K562 (cell line): ENCODE data around the gene NUDT2. TPM values are rescaled to one million over a fixed set of nuclear protein-coding genes. Genes with fewer than 3 reads are reported as not detected.

Experiments used
- BRD4 ChIP-seq: fragments of 200-600 bp; sonication (generic); IDR thresholded peaks from 2 replicates; pipeline ENCODE4 v1.6.1; 2017; ENCODE audit warnings: inconsistent platforms
- CREM ChIP-seq: IDR thresholded peaks from 2 replicates; pipeline ENCODE4 v1.6.1; 2014; ENCODE audit warnings: antibody characterized with exemption, low read depth
- FOXP4 ChIP-seq: sonication (generic); formaldehyde crosslinking; IDR thresholded peaks from 2 replicates; pipeline ENCODE4 v1.8.0; 2022; ENCODE audit warnings: mild to moderate bottlenecking, missing genetic modification reagents, borderline replicate concordance
- GABPA ChIP-seq: fragments of 200-800 bp; sonication (Bioruptor generic); conservative IDR thresholded peaks from 2 replicates; pipeline ENCODE4 v1.6.1; 2016; ENCODE audit warnings: low read depth, missing genetic modification characterization, missing compliant biosample characterization
- HDAC1 ChIP-seq, 2 experiments: fragments of 450-650 bp; IDR thresholded peaks; 2 replicates each; pipeline ENCODE4 v1.6.1; 2016 to 2017; ENCODE audit warnings: inconsistent platforms in 1 of 2, mild to moderate bottlenecking in 1 of 2, moderate library complexity in 1 of 2
- HDAC2 ChIP-seq: fragments of 450-650 bp; IDR thresholded peaks from 2 replicates; pipeline ENCODE4 v1.6.1; 2016; ENCODE audit warnings: mild to moderate bottlenecking
- HDGF ChIP-seq: fragments of 450-650 bp; IDR thresholded peaks from 2 replicates; pipeline ENCODE4 v1.6.1; 2016
- POLR2G ChIP-seq: fragments of 200-400 bp; formaldehyde crosslinking; IDR thresholded peaks from 2 replicates; pipeline ENCODE4 v1.6.1; 2017; ENCODE audit warnings: low read depth, mild to moderate bottlenecking, antibody characterized with exemption, low read length, moderate library complexity
- SAFB ChIP-seq: fragments of 200-400 bp; formaldehyde crosslinking; IDR thresholded peaks from 2 replicates; pipeline ENCODE4 v1.6.1; 2017; ENCODE audit warnings: low read depth, low read length, borderline replicate concordance
- SMARCC2 ChIP-seq: fragments of 450-650 bp; IDR thresholded peaks from 2 replicates; pipeline ENCODE4 v1.6.1; 2017; ENCODE audit warnings: antibody characterized with exemption, moderate library complexity, mild to moderate bottlenecking, low read depth
- SRSF1 ChIP-seq: fragments of 200-400 bp; formaldehyde crosslinking; IDR thresholded peaks from 2 replicates; pipeline ENCODE4 v1.6.1; 2017; ENCODE audit warnings: mild to moderate bottlenecking, low read depth, low read length, moderate library complexity
- STAT5A ChIP-seq: IDR thresholded peaks from 2 replicates; pipeline ENCODE4 v1.6.1; 2012; ENCODE audit warnings: low read length, inconsistent platforms, borderline replicate concordance
- TAF7 ChIP-seq: fragments of 450-650 bp; IDR thresholded peaks from 2 replicates; pipeline ENCODE4 v1.6.1; 2016; ENCODE audit warnings: missing genetic modification characterization, missing compliant biosample characterization
- ZBTB12 ChIP-seq: fragments of 250-450 bp; sonication (Bioruptor Pico); IDR thresholded peaks from 2 replicates; pipeline ENCODE4 v1.4.0; 2020
- ZBTB26 ChIP-seq: fragments of 450-650 bp; formaldehyde crosslinking; IDR thresholded peaks from 2 replicates; pipeline ENCODE4 v1.4.0; 2022; ENCODE audit warnings: missing genetic modification characterization
- polyA plus RNA-seq, 8 experiments: library from polyadenylated mRNA; depleted of rRNA in 4 of 8; stranded (reverse) in 5 of 8; unstranded in 3 of 8; fragments of >200 nt; fragmentation: Nextera tagmentation in 2 of 8; fragmentation: Illumina TruSeq in 1 of 8; extraction: Ambion mirVana in 2 of 8; extraction: Trizol in 1 of 8; gene quantifications; 2 replicates each; pipeline versions ENCODE4 v1.2.1 to v1.2.3, GENCODE V29; 2011 to 2014; ENCODE audit warnings: inconsistent platforms in 1 of 8, missing spikeins in 1 of 8
- total RNA-seq, 7 experiments: library from RNA; depleted of rRNA in 6 of 7; stranded (reverse); fragments of >200 nt in 6 of 7; fragmentation: Illumina TruSeq in 2 of 7; extraction: Trizol in 2 of 7; gene quantifications; 2 replicates each; pipeline versions ENCODE4 v1.2.1 to v1.2.3, GENCODE V29; 2011 to 2021; ENCODE audit warnings: low replicate concordance in 1 of 7

Gene NUDT2
- total and polyA plus RNA-seq, 9 of the 15 experiments (the other 6 are each of a cell fraction or from before 2014, with no cell fraction given): 11.5 to 28.1 (median 19.0) TPM

- TF ChIP-seq SAFB: peak; percentile 79
- no peak for TF ChIP-seq SMARCC2
- TF ChIP-seq TAF7 (tag): peak; percentile 43; the same call in 1 of the 2 replicates
- peak; percentile 74; the same call in 1 of the 2 replicates for TF ChIP-seq HDAC2
- TF ChIP-seq HDAC1 (IDR thresholded peaks at IDR 0.05): peak in 1 of 2 experiments; percentile 98; a peak in 2 of 4 replicates
- TF ChIP-seq BRD4: no peak
- TF ChIP-seq SRSF1: no peak
- TF ChIP-seq FOXP4 (CRISPR knock-in tag): peak; percentile 76; the same call in 1 of the 2 replicates
- TF ChIP-seq ZBTB12 (CRISPR knock-in tag): peak; percentile 69
- peak; percentile 86 for TF ChIP-seq POLR2G
- no peak for TF ChIP-seq STAT5A
- TF ChIP-seq HDGF: no peak
- TF ChIP-seq CREM: peak; percentile 77
- TF ChIP-seq GABPA (tag): peak; percentile 55
- no peak for TF ChIP-seq ZBTB26 (CRISPR knock-in tag)
Measured at GRCh38 chr9:34328987-34329832, at the start of gene NUDT2, which contains the start of gene KIF24 (continued).
